K562 (cell line): ENCODE measurements around the gene TAF15. TPM values are rescaled to one million over a fixed set of nuclear protein-coding genes. Genes with fewer than 3 reads are reported as not detected.

Experiments used
- ARNT ChIP-seq, 2 experiments: fragments of 450-650 bp; IDR thresholded peaks; 2 replicates each; pipeline ENCODE4 v1.6.1; 2016; ENCODE audit warnings: mild to moderate bottlenecking in 1 of 2
- BRD4 ChIP-seq: fragments of 200-600 bp; sonication (generic); IDR thresholded peaks from 2 replicates; pipeline ENCODE4 v1.6.1; 2017; ENCODE audit warnings: inconsistent platforms
- DIDO1 ChIP-seq: fragments of 450-650 bp; IDR thresholded peaks from 2 replicates; pipeline ENCODE4 v1.6.1; 2016; ENCODE audit warnings: low read depth, missing biosample characterization, missing genetic modification characterization
- E2F6 ChIP-seq, 2 experiments: IDR thresholded peaks; 2 replicates each; pipeline ENCODE4 v1.6.1; 2011; ENCODE audit warnings: borderline replicate concordance in 1 of 2, control low read depth in 1 of 2, low read depth in 1 of 2, low read length in 1 of 2, mild to moderate bottlenecking in 1 of 2, mixed read lengths in 1 of 2, moderate library complexity in 1 of 2; ENCODE audit not compliant: insufficient read depth in 1 of 2, insufficient read length in 1 of 2, poor library complexity in 1 of 2, severe bottlenecking in 1 of 2; ENCODE audit errors: extremely low read depth in 1 of 2
- ETS1 ChIP-seq: conservative IDR thresholded peaks from 2 replicates; pipeline ENCODE4 v1.6.1; 2011; ENCODE audit warnings: low read depth, mild to moderate bottlenecking, low read length; ENCODE audit not compliant: control insufficient read depth
- HMGXB4 ChIP-seq: sonication (generic); formaldehyde crosslinking; IDR thresholded peaks from 2 replicates; pipeline ENCODE4 v1.8.1; 2023; ENCODE audit warnings: mild to moderate bottlenecking, missing genetic modification reagents
- HOXB6 ChIP-seq: fragments of 250-450 bp; sonication (Bioruptor Pico); IDR thresholded peaks from 2 replicates; pipeline ENCODE4 v1.5.1; 2022; ENCODE audit warnings: mild to moderate bottlenecking, borderline replicate concordance
- IRF1 ChIP-seq: sonication (generic); formaldehyde crosslinking; IDR thresholded peaks from 2 replicates; pipeline ENCODE4 v1.8.0; 2022; ENCODE audit warnings: missing genetic modification reagents, mild to moderate bottlenecking, borderline replicate concordance
- KDM5B ChIP-seq: fragments of 200-600 bp; sonication (generic); IDR thresholded peaks from 2 replicates; pipeline ENCODE4 v1.6.1; 2012; ENCODE audit warnings: low read depth, mild to moderate bottlenecking, moderate library complexity, low read length, control low read depth, inconsistent platforms; ENCODE audit not compliant: insufficient replicate concordance
- MAX ChIP-seq: sonication (generic); formaldehyde crosslinking; IDR thresholded peaks from 2 replicates; pipeline ENCODE4 v1.9.0; 2022; ENCODE audit warnings: mild to moderate bottlenecking, missing genetic modification reagents
- MCM2 ChIP-seq: fragments of 450-650 bp; IDR thresholded peaks from 2 replicates; pipeline ENCODE4 v1.6.1; 2017; ENCODE audit warnings: low read depth, mild to moderate bottlenecking
- PML ChIP-seq: IDR thresholded peaks from 2 replicates; pipeline ENCODE4 v1.6.1; 2012; ENCODE audit warnings: low read length, inconsistent platforms
- ZKSCAN3 ChIP-seq: fragments of 250-450 bp; sonication (Bioruptor Pico); IDR thresholded peaks from 2 replicates; pipeline ENCODE4 v1.4.0; 2020
- ZNF253 ChIP-seq: fragments of 250-450 bp; sonication (Bioruptor Pico); conservative IDR thresholded peaks from 2 replicates; pipeline ENCODE4 v1.6.1; 2021; ENCODE audit warnings: mild to moderate bottlenecking
- ZNF347 ChIP-seq: fragments of 450-650 bp; formaldehyde crosslinking; IDR thresholded peaks from 2 replicates; pipeline ENCODE4 v1.4.0; 2020; ENCODE audit warnings: low read depth, mild to moderate bottlenecking, moderate library complexity
- ZNF436 ChIP-seq: fragments of 250-450, 450-650 bp; sonication (Bioruptor Pico); formaldehyde crosslinking; IDR thresholded peaks from 2 replicates; pipeline ENCODE4 v1.7.0; 2020; ENCODE audit warnings: mild to moderate bottlenecking
- ZNF518B ChIP-seq: fragments of 250-450 bp; sonication (Bioruptor Pico); IDR thresholded peaks from 2 replicates; pipeline ENCODE4 v1.5.0; 2021; ENCODE audit warnings: mild to moderate bottlenecking, moderate library complexity
- polyA plus RNA-seq, 8 experiments: library from polyadenylated mRNA; depleted of rRNA in 4 of 8; stranded (reverse) in 5 of 8; unstranded in 3 of 8; fragments of >200 nt; fragmentation: Nextera tagmentation in 2 of 8; fragmentation: Illumina TruSeq in 1 of 8; extraction: Ambion mirVana in 2 of 8; extraction: Trizol in 1 of 8; gene quantifications; 2 replicates each; pipeline versions ENCODE4 v1.2.1 to v1.2.3, GENCODE V29; 2011 to 2014; ENCODE audit warnings: inconsistent platforms in 1 of 8, missing spikeins in 1 of 8
- total RNA-seq, 7 experiments: library from RNA; depleted of rRNA in 6 of 7; stranded (reverse); fragments of >200 nt in 6 of 7; fragmentation: Illumina TruSeq in 2 of 7; extraction: Trizol in 2 of 7; gene quantifications; 2 replicates each; pipeline versions ENCODE4 v1.2.1 to v1.2.3, GENCODE V29; 2011 to 2021; ENCODE audit warnings: low replicate concordance in 1 of 7

Gene TAF15
- total and polyA plus RNA-seq, 9 of the 15 experiments (the other 6 are each of a cell fraction or from before 2014, with no cell fraction given): 4.1 to 272 (median 56.8) TPM

GRCh38 chr17:35808962-35809854 lies at the start of gene TAF15 (continued):
- TF ChIP-seq HMGXB4 (CRISPR knock-in tag) (0 out of 2 replicates have a peak, but pooled peaks have one; percentile 22), MCM2 (no peak), ZNF253 (CRISPR knock-in tag) (no peak), MAX (CRISPR knock-in tag) (no peak; the same call in 1 of the 2 replicates), BRD4 (no peak), DIDO1 (tag) (0 out of 2 replicates have a peak, but pooled peaks have one; percentile 39), PML (peak; percentile 94), ETS1 (no peak), ZNF518B (no peak), ZNF347 (no peak), ARNT (IDR thresholded peaks at IDR 0.05) (peak in 1 of 2 experiments; percentile 61; a peak in 1 of 4 replicates), IRF1 (CRISPR knock-in tag) (no peak), HOXB6 (CRISPR knock-in tag) (no peak), ZKSCAN3 (CRISPR knock-in tag) (no peak), ZNF436 (CRISPR knock-in tag) (peak; percentile 64; the same call in 1 of the 2 replicates), E2F6 (IDR thresholded peaks at IDR 0.05; ENCODE audit: borderline replicate concordance in 1 of 2, extremely low read depth in 1 of 2, insufficient read depth in 1 of 2, insufficient read length in 1 of 2, low read depth in 1 of 2, low read length in 1 of 2, poor library complexity in 1 of 2, severe bottlenecking in 1 of 2) (peak; percentile 57 to 87), KDM5B (peak; percentile 93)
